IPS-18c (cell line): ENCODE measurements around the gene NSF.
"Not testable (repeated sequence)": the region's sequence is repeated elsewhere in the genome, so short reads cannot be mapped to it uniquely, and the experiment has no call there.

Experiments
- H3K4me3 ChIP-seq: 2 replicates; pipeline ENCODE4 v1.7.0; 2013; ENCODE audit warnings: low read depth, mild to moderate bottlenecking, low read length, moderate library complexity; ENCODE audit not compliant: insufficient read depth
- H3K9me3 ChIP-seq: one replicate; pipeline ENCODE4 v1.6.1; 2013; ENCODE audit warnings: mild to moderate bottlenecking, low read length, moderate library complexity; ENCODE audit not compliant: control insufficient read depth, insufficient read depth

The NSF gene

GRCh38 chr17:46672777-46673176 is 82.3 kb downstream of the NSF start:
- H3K9me3 ChIP-seq, H3K4me3 ChIP-seq: not testable (repeated sequence)

DNA sequence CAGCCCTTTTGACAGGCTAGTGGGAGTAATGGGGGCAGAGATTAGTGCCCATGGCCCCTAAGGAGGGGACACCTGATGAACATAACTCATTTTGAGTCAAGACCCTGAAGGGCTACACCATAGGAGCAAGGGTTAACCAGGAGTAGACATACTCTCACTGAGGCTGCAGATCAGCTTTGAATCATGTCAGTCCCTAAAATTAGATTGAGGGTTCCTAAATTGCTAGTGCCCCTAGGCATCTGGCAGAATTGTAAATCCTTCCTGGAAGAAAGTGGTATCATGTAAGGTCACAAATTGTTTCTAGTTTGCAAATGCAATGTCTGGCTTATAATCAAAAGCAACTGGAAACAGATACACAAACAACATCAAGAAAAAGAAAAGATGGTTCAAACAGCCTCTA is 87.3 kb downstream of the NSF start:
- H3K4me3 ChIP-seq, H3K9me3 ChIP-seq: not testable (repeated sequence)

- H3K9me3 ChIP-seq: not testable (repeated sequence)
Measured at GRCh38 chr17:46683653-46684052, 93.2 kb downstream of the NSF start.

DNA sequence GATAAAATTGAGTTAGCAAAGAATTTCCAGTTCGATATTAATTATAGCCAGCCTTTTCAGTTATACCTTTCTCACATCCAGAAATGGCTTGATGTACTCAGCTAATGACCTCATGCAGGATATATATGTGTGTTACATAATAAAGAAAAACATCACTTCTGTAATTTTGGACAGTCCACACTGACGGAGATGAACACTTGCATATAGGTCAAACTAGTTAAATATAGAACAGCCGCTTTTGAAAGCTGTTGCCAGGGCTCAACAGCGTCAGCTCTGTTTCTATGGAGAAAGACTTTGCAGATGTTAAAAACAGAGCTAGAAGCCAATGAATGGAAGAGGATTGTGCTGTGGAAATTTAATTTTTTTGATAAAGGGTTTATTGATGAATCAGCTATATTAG is 94.8 kb downstream of the NSF start:
- H3K9me3 ChIP-seq, H3K4me3 ChIP-seq: not testable (repeated sequence)

More at GRCh38 chr17:46683653-46684052, 93.2 kb downstream of the NSF start:
- not testable (repeated sequence) for H3K4me3 ChIP-seq

DNA sequence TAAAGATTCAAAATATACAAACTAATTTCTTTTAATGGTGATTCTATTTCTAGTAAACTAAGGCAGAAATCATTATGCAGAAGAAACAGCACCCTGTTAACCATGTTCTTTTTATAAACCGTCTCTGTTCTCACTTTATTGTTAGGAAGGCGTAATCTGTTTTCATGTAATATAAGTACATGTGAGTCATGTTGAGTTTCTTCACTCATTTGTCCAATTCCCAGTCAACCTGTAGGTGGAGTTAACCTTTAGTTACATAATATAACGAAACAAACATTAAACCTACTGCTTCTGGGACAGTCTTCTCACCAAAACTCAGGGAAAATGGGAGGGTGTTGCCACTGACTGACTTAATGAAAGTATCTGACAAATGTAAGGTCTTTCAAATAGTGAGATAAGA is 101.7 kb downstream of the NSF start:
- H3K9me3 ChIP-seq, H3K4me3 ChIP-seq: not testable (repeated sequence)

- not testable (repeated sequence) for H3K4me3 ChIP-seq, H3K9me3 ChIP-seq
Measured at GRCh38 chr17:46693283-46693682, 102.8 kb downstream of the NSF start.

GRCh38 chr17:46696522-46696921 is 106.1 kb downstream of the NSF start:
- H3K9me3 ChIP-seq, H3K4me3 ChIP-seq: not testable (repeated sequence)

DNA sequence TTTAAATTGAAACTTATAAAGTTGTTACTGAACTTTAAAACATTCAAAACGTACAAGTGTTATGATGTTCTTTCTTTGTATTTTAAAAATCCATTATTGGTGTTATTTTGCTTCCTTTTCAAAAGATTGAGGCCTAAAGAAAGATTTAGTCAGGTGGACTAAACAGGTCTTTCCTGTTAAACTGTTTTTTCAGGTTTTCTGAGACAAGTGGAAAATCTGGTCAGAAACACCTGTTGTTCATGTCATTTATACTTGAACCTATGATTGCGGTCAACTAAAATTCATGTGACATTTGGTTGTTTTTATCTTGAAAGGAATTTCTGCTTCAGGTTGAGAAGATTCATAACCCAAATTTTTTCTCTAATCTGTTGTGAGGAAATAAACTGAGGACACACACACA is 108.5 kb downstream of the NSF start:
- H3K9me3 ChIP-seq, H3K4me3 ChIP-seq: not testable (repeated sequence)

- Histone ChIP-seq H3K9me3 (no peaks in the 10 kb centered on the region), H3K4me3 (no peak overlapping the region)
Measured at GRCh38 chr17:46717999-46718398, 127.5 kb downstream of the NSF start.

DNA sequence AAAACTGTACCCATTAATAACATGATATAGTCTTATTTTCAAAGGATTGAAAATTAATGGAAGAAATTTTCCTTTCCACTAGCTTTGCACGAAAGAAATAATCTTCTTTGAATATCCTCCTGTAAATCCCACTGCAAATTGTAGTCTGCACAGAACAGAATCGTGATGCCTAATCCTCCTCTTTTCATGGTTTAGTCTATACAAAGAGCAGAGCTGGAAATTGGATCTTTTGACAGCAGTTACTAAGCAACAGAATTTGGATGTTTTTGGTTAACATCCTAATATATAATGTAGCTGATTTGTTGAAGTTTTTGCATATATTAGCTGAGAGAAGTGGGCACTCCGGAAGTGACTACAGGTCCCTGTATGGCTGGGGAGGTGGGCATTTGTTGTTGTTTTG is 129.4 kb downstream of the NSF start:
- H3K4me3 ChIP-seq: no peak overlapping the region
- H3K9me3 ChIP-seq: no peaks in the 10 kb centered on the region

GRCh38 chr17:46720408-46720807 is 129.9 kb downstream of the NSF start:
- H3K4me3 ChIP-seq: no peak overlapping the region
- H3K9me3 ChIP-seq: no peaks in the 10 kb centered on the region

DNA sequence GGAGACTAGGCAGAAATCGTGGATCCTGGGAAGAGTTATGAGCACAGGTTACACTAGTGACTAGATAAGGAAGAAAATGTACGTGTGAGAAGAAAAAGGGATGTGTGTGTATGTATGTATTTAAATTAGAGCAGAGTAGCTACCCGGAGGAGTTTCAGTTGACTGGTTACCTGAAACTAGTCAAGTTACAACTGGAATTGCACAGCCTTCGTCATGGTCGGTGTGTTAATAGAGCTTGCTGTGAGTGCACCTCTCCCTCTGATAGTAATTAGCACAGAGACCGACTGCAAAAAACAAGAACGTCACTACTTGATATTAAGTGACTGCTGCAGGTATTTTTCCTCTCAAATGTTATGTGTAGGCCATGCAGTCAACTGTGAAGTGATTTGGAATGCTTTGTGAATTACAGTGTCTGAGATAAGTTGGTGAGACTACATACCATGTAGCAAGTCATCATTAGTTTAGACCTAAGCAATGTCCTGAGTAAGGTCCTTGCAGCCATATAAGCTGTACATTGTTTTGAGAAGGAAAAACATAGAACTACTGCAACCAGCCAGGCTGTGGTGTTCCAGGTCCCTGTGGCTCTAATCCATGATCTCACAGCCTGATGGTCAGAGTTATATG is 132.3 kb downstream of the NSF start:
- Histone ChIP-seq H3K9me3 (no peaks in the 10 kb centered on the region), H3K4me3 (no peak overlapping the region)

GRCh38 chr17:46726206-46726605 is 135.7 kb downstream of the NSF start:
- Histone ChIP-seq H3K9me3 (no peaks in the 10 kb centered on the region), H3K4me3 (no peak overlapping the region)

GRCh38 chr17:46727572-46728348 is 137.3 kb downstream of the NSF start:
- Histone ChIP-seq H3K9me3 (no peaks in the 10 kb centered on the region), H3K4me3 (no peak overlapping the region)

DNA sequence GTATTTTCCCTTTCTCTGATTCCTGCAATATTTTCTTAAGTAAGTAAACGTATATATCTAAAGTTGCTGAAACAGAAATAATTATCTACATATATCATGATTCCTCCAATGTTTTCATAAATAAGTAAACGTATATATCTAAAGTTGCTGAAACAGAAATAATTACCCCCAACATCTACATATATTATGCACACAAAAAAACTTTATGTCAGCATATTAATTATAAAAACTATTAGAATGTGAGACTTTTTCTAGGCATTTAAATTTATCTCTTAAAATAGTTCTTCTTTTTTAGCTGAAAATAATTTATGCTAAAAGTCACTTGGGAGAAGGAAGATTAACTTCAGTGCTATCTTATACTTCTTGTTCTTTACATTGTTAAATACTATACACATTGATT is 139.6 kb downstream of the NSF start:
- Histone ChIP-seq H3K4me3 (no peak overlapping the region), H3K9me3 (no peaks in the 10 kb centered on the region)

- Histone ChIP-seq H3K9me3 (no peaks in the 10 kb centered on the region), H3K4me3 (no peak overlapping the region)
Measured at GRCh38 chr17:46730679-46731078, 140.2 kb downstream of the NSF start.

- no peak overlapping the region for H3K4me3 ChIP-seq
Measured at GRCh38 chr17:46732160-46732559, 141.7 kb downstream of the NSF start.

GRCh38 chr17:46732754-46733398 is 142.4 kb downstream of the NSF start:
- H3K4me3 ChIP-seq: no peak overlapping the region
- no peaks in the 10 kb centered on the region for H3K9me3 ChIP-seq

More at GRCh38 chr17:46732160-46732559, 141.7 kb downstream of the NSF start:
- H3K9me3 ChIP-seq: no peaks in the 10 kb centered on the region
